K562 (cell line): ENCODE data around the gene MRPS18B. TPM values are rescaled to one million over a fixed set of nuclear protein-coding genes. Genes with fewer than 3 reads are reported as not detected.

Experiments used
- ATAC-seq: fragments of 200-7000 bp; cut with Tn5 transposase; 3 replicates; pipeline ENCODE4 v1.9.1; 2020; ENCODE audit warnings: moderate library complexity
- BruUV-seq: library from RNA; stranded (reverse); fragments of 400-500 nt; replicated peaks from 2 replicates; lab custom pipeline; 2021; lab: Mats Ljungman, UMichigan
- CTCF ChIA-PET: fragments of 300-600 bp; formaldehyde crosslinking; extraction: SDS; loops from one replicate; lab custom pipeline; 2021; ENCODE audit warnings: low intra/inter-chr PET ratio; lab: Yijun Ruan, JAX
- POLR2A ChIA-PET: fragments of 300-600, 350-650 bp; sonication (Branson Sonifier 250); formaldehyde crosslinking; extraction: SDS; loops from one replicate; lab custom pipeline; 2021; ENCODE audit warnings: antibody characterized with exemption, inconsistent platforms; lab: Yijun Ruan, JAX
- DNase-seq, 4 experiments: peaks; one replicate each; pipeline versions ENCODE4 v3.0.0 to v3.0.0-alpha.2; 2011 to 2018; ENCODE audit warnings: low spot score in 3 of 4, mixed read lengths in 3 of 4; ENCODE audit errors: extremely low read depth in 1 of 4
- FAIRE-seq: peaks from 2 replicates; lab custom pipeline; 2011; peaks lifted over from hg19 to GRCh38; lab: Jason Lieb, UNC
- H2AFZ ChIP-seq: 2 replicates; pipeline ENCODE4 v1.6.0; 2011; ENCODE audit warnings: low read depth, low read length, control low read depth, inconsistent platforms
- H3K27ac ChIP-seq: fragments of 200-600 bp; 3 replicates; pipeline ENCODE4 v1.8.0; 2011; ENCODE audit warnings: low read depth, mild to moderate bottlenecking, control low read depth, inconsistent platforms, low read length, moderate library complexity, mixed read lengths; ENCODE audit errors: extremely low read depth
- H3K27me3 ChIP-seq, 2 experiments: fragments of 300-600 bp in 1 of 2; 2 replicates in 1 of 2; 3 replicates in 1 of 2; pipeline versions ENCODE4 v1.6.0 to v1.8.0; 2011; ENCODE audit warnings: inconsistent platforms in 2 of 2, low read length in 2 of 2, mild to moderate bottlenecking in 1 of 2, mixed read lengths in 1 of 2, moderate library complexity in 1 of 2; ENCODE audit not compliant: control insufficient read depth in 2 of 2, insufficient read depth in 2 of 2
- H3K36me3 ChIP-seq: fragments of 300-600 bp; 3 replicates; pipeline ENCODE4 v1.8.0; 2011; ENCODE audit warnings: mild to moderate bottlenecking, low read length, inconsistent platforms; ENCODE audit not compliant: control insufficient read depth, insufficient read depth
- H3K4me1 ChIP-seq, 2 experiments: fragments of 200-600 bp in 1 of 2; replicated peaks in 1 of 2; 2 replicates in 1 of 2; 3 replicates in 1 of 2; pipeline versions ENCODE4 v1.5.1 to v1.8.0; 2011; ENCODE audit warnings: inconsistent platforms in 2 of 2, low read length in 2 of 2, mild to moderate bottlenecking in 1 of 2, mixed read lengths in 1 of 2, moderate library complexity in 1 of 2; ENCODE audit not compliant: control insufficient read depth in 2 of 2, insufficient read depth in 2 of 2
- H3K4me2 ChIP-seq: 2 replicates; pipeline ENCODE4 v1.6.1; 2011; ENCODE audit warnings: low read length, control low read depth, inconsistent platforms, mixed read lengths; ENCODE audit not compliant: insufficient read depth
- H3K4me3 ChIP-seq: fragments of 200-600 bp; sonication (generic), shearing (Covaris generic); 2 replicates; pipeline ENCODE4 v1.5.1; 2016; ENCODE audit warnings: control low read depth, inconsistent platforms
- H3K79me2 ChIP-seq: fragments of 200-600 bp; 3 replicates; pipeline ENCODE4 v1.8.0; 2011; ENCODE audit warnings: low read length, inconsistent platforms; ENCODE audit not compliant: control insufficient read depth, insufficient read depth
- H3K9ac ChIP-seq, 2 experiments: 2 replicates each; pipeline versions ENCODE4 v1.6.0 to v1.6.1; 2011; ENCODE audit warnings: low read depth in 2 of 2, low read length in 2 of 2, control low read depth in 1 of 2, inconsistent platforms in 1 of 2, mild to moderate bottlenecking in 1 of 2, mixed read lengths in 1 of 2; ENCODE audit not compliant: insufficient read depth in 1 of 2
- H3K9me1 ChIP-seq: one replicate; pipeline ENCODE4 v1.6.0; 2011; ENCODE audit warnings: inconsistent platforms, mild to moderate bottlenecking, low read length, moderate library complexity; ENCODE audit not compliant: control insufficient read depth, insufficient read depth
- H3K9me3 ChIP-seq: replicated peaks from 2 replicates; pipeline ENCODE4 v1.5.1; 2011; ENCODE audit warnings: low read depth, low read length, inconsistent platforms; ENCODE audit not compliant: control insufficient read depth, insufficient read depth
- H4K20me1 ChIP-seq: replicated peaks from 2 replicates; pipeline ENCODE4 v1.6.1; 2011; ENCODE audit warnings: low read length, inconsistent platforms, mixed read lengths; ENCODE audit not compliant: control insufficient read depth, insufficient read depth
- ASH1L ChIP-seq: fragments of 450-650 bp; IDR thresholded peaks from 2 replicates; pipeline ENCODE4 v1.6.1; 2018; ENCODE audit warnings: borderline replicate concordance, mild to moderate bottlenecking, low read depth; ENCODE audit not compliant: partially characterized antibody
- BCOR ChIP-seq: fragments of 450-650 bp; IDR thresholded peaks from 2 replicates; pipeline ENCODE4 v1.6.1; 2016
- BRCA1 ChIP-seq, 2 experiments: fragments of 450-650 bp in 1 of 2; sonication (generic) in 1 of 2; formaldehyde crosslinking in 1 of 2; IDR thresholded peaks; 2 replicates each; pipeline versions ENCODE4 v1.5.0 to v1.6.1; 2017 to 2020; ENCODE audit warnings: mild to moderate bottlenecking in 1 of 2, missing genetic modification reagents in 1 of 2
- BRD9 ChIP-seq: fragments of 450-650 bp; IDR thresholded peaks from 2 replicates; pipeline ENCODE4 v1.6.1; 2018; ENCODE audit warnings: low read depth; ENCODE audit not compliant: partially characterized antibody
- CREB1 ChIP-seq, 2 experiments: sonication (generic) in 1 of 2; formaldehyde crosslinking in 1 of 2; IDR thresholded peaks; 2 replicates each; pipeline versions ENCODE4 v1.6.1 to v1.8.0; 2012 to 2022; ENCODE audit warnings: inconsistent platforms in 1 of 2, mild to moderate bottlenecking in 1 of 2, missing genetic modification reagents in 1 of 2, moderate library complexity in 1 of 2
- CSDE1 ChIP-seq, 2 experiments: fragments of 450-650 bp; IDR thresholded peaks; 2 replicates each; pipeline ENCODE4 v1.6.1; 2016; ENCODE audit warnings: mild to moderate bottlenecking in 1 of 2
- DDX20 ChIP-seq: fragments of 450-650 bp; IDR thresholded peaks from 2 replicates; pipeline ENCODE4 v1.6.1; 2016; ENCODE audit warnings: missing genetic modification characterization, low read depth, mild to moderate bottlenecking, missing compliant biosample characterization, moderate library complexity
- EWSR1 ChIP-seq: fragments of 450-650 bp; IDR thresholded peaks from 2 replicates; pipeline ENCODE4 v1.6.1; 2018; ENCODE audit warnings: borderline replicate concordance, mild to moderate bottlenecking, low read depth, moderate library complexity; ENCODE audit not compliant: partially characterized antibody
- GTF2A2 ChIP-seq: IDR thresholded peaks from 2 replicates; pipeline ENCODE4 v1.6.1; 2016; ENCODE audit warnings: mild to moderate bottlenecking, missing genetic modification characterization, missing compliant biosample characterization
- HLTF ChIP-seq: fragments of 450-650 bp; IDR thresholded peaks from 2 replicates; pipeline ENCODE4 v1.6.1; 2016
- ID3 ChIP-seq, 2 experiments: fragments of 250-450 bp in 1 of 2; fragments of 450-650 bp in 1 of 2; sonication (Bioruptor Pico) in 1 of 2; IDR thresholded peaks; 2 replicates each; pipeline versions ENCODE4 v1.6.1 to v1.8.0; 2016 to 2021; ENCODE audit warnings: mild to moderate bottlenecking in 2 of 2, moderate library complexity in 2 of 2, missing compliant biosample characterization in 1 of 2, missing genetic modification characterization in 1 of 2
- LARP7 ChIP-seq: fragments of 450-650 bp; IDR thresholded peaks from 2 replicates; pipeline ENCODE4 v1.6.1; 2016
- MIER1 ChIP-seq: fragments of 450-650 bp; IDR thresholded peaks from 2 replicates; pipeline ENCODE4 v1.6.1; 2016; ENCODE audit warnings: antibody characterized with exemption, mild to moderate bottlenecking, low read depth
- NFATC3 ChIP-seq: fragments of 450-650 bp; IDR thresholded peaks from 2 replicates; pipeline ENCODE4 v1.6.1; 2017; ENCODE audit warnings: mild to moderate bottlenecking
- NFRKB ChIP-seq: fragments of 450-650 bp; IDR thresholded peaks from 2 replicates; pipeline ENCODE4 v1.6.1; 2016; ENCODE audit warnings: low read depth
- NFYB ChIP-seq: IDR thresholded peaks from 2 replicates; pipeline ENCODE4 v1.6.1; 2011; ENCODE audit warnings: mild to moderate bottlenecking, moderate library complexity; ENCODE audit not compliant: insufficient read length; ENCODE audit errors: extremely low read depth
- SMARCA5 ChIP-seq: fragments of 450-650 bp; IDR thresholded peaks from 2 replicates; pipeline ENCODE4 v1.6.1; 2016
- SMARCE1 ChIP-seq: fragments of 450-650 bp; IDR thresholded peaks from 2 replicates; pipeline ENCODE4 v1.7.1; 2016; ENCODE audit warnings: mild to moderate bottlenecking
- TRIM24 ChIP-seq, 2 experiments: fragments of 450-650 bp; IDR thresholded peaks; 2 replicates each; pipeline ENCODE4 v1.6.1; 2016
- ZNF24 ChIP-seq: fragments of 450-650 bp; IDR thresholded peaks from 2 replicates; pipeline ENCODE4 v1.6.1; 2016
- ZNF274 ChIP-seq: IDR thresholded peaks from 2 replicates; pipeline ENCODE4 v1.6.1; 2011; ENCODE audit warnings: low read depth, mild to moderate bottlenecking, low read length, moderate library complexity, borderline replicate concordance
- WGBS: fragments of 100-300 bp; shearing (Covaris generic); methylation state at CpG from one replicate; pipeline ENCODE4 v1.1.6; 2016; ENCODE audit warnings: low coverage, mixed read lengths; ENCODE audit not compliant: insufficient coverage; ENCODE audit errors: missing lambda C conversion rate; 5-methylcytosine and 5-hydroxymethylcytosine counted together
- in situ Hi-C: fragments of 300-500 bp; cut with MboI; formaldehyde crosslinking; loops from 4 replicates; pipeline ENCODE4 v1.15.0; 2018; ENCODE audit warnings: inconsistent platforms, mixed read lengths
- intact Hi-C: fragments of 100-400 bp; cut with micrococcal nuclease; formaldehyde crosslinking; loops from 2 replicates; pipeline ENCODE4 v1.14.2; 2022
- polyA plus RNA-seq, 8 experiments: library from polyadenylated mRNA; depleted of rRNA in 4 of 8; stranded (reverse) in 5 of 8; unstranded in 3 of 8; fragments of >200 nt; fragmentation: Nextera tagmentation in 2 of 8; fragmentation: Illumina TruSeq in 1 of 8; extraction: Ambion mirVana in 2 of 8; extraction: Trizol in 1 of 8; gene quantifications; 2 replicates each; pipeline versions ENCODE4 v1.2.1 to v1.2.3, GENCODE V29; 2011 to 2014; ENCODE audit warnings: inconsistent platforms in 1 of 8, missing spikeins in 1 of 8
- total RNA-seq, 7 experiments: library from RNA; depleted of rRNA in 6 of 7; stranded (reverse); fragments of >200 nt in 6 of 7; fragmentation: Illumina TruSeq in 2 of 7; extraction: Trizol in 2 of 7; gene quantifications; 2 replicates each; pipeline versions ENCODE4 v1.2.1 to v1.2.3, GENCODE V29; 2011 to 2021; ENCODE audit warnings: low replicate concordance in 1 of 7
- TF ChIP-seq, protein P1 (sequence below): sonication (generic); formaldehyde crosslinking; IDR thresholded peaks from 2 replicates; pipeline ENCODE4 v1.8.1; 2023; ENCODE audit warnings: mild to moderate bottlenecking, missing genetic modification reagents

The MRPS18B gene
- total and polyA plus RNA-seq, 9 of the 15 experiments (the other 6 are each of a cell fraction or from before 2014, with no cell fraction given), result 132 to 383 (median 178) TPM

DNA sequence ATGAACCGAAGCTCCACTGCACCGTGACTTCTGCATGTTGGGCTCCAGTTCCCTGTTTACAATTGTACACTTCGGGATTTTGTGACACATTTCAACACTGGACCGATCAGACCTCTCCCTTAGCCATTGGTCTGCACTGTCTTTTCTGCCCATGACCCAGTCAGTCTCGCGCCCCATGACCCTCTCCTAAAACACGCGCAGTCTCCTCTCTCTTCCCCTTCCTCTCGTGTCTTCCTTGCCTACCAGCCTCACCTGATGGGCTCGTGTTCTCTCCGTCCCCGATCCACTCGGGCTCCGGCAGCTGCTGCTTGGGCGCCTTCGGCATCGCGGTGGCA lies 46.9 kb upstream of the MRPS18B start:
- under 1% methylated on average over 18 of the region's 18 CpGs for WGBS
- Histone ChIP-seq H3K4me1 (peaks cover 24 to 37% of the 10 kb centered on the region in 2 experiments), H3K36me3 (peaks cover 48% of the 10 kb centered on the region), H2AFZ (peak overlapping the region; percentile 87), H3K9me1 (peaks cover 10% of the 10 kb centered on the region), H3K9ac (peak overlapping the region; percentile 84 to 95), H3K9me3 (no peaks in the 10 kb centered on the region), H3K27me3 (no peaks in the 10 kb centered on the region), H3K27ac (peak overlapping the region; percentile 92), H3K79me2 (peaks cover 62% of the 10 kb centered on the region), H3K4me3 (peak overlapping the region; percentile 67), H4K20me1 (peaks cover 12% of the 10 kb centered on the region; the same call in 1 of the 2 replicates), H3K4me2 (peak overlapping the region; percentile 90)
- peak; percentile 22 for ATAC-seq
- BruUV-seq, result TSS peak; percentile 84
- no peak for FAIRE-seq
- peak in 3 of 4 experiments; percentile 32 to 47 (median 46) for DNase-seq
- CTCF ChIA-PET, result no interaction called here
- POLR2A ChIA-PET, result interaction anchor here (0.6 to 3.2 kb wide), 12 partner anchors 10 to 142 kb away, joined by 3 to 38 read pairs (median 6); partner anchors contain the start of genes GNL1 and PRR3
- in situ Hi-C loops (no loop called here), intact Hi-C loops (loop anchor here (1.0 kb wide), 1 partner anchor 13 kb away; the partner anchor contains the start of gene PRR3)
- TF ChIP-seq BRCA1 (IDR thresholded peaks at IDR 0.05), result no peak
- 0 out of 2 replicates have a peak, but pooled peaks have one; percentile 26 for TF ChIP-seq BRCA1 (CRISPR knock-in tag; IDR thresholded peaks at IDR 0.05)
- TF ChIP-seq DDX20 (tag), result no peak
- TF ChIP-seq MIER1, result 0 out of 2 replicates have a peak, but pooled peaks have one; percentile 51
- peak; percentile 96 for TF ChIP-seq LARP7
- 0 out of 2 replicates have a peak, but pooled peaks have one; percentile 78 for TF ChIP-seq NFATC3
- TF ChIP-seq SMARCE1, result peak; percentile 42; the same call in 1 of the 2 replicates
- TF ChIP-seq BRD9, result peak; percentile 49
- peak; percentile 82; the same call in 1 of the 2 replicates for TF ChIP-seq HLTF
- peak; percentile 25 for TF ChIP-seq ASH1L
- TF ChIP-seq ZNF24, result no peak
- peak; percentile 66; the same call in 1 of the 2 replicates for TF ChIP-seq SMARCA5
- no peak for TF ChIP-seq NFYB
- no peak for TF ChIP-seq GTF2A2 (tag)
- peak in 1 of 2 experiments; percentile 87; a peak in 2 of 4 replicates for TF ChIP-seq CSDE1 (IDR thresholded peaks at IDR 0.05)
- TF ChIP-seq ID3 (CRISPR knock-in tag; IDR thresholded peaks at IDR 0.05), result no peak
- TF ChIP-seq ID3 (tag; IDR thresholded peaks at IDR 0.05), result 0 out of 2 replicates have a peak, but pooled peaks have one; percentile 14
- TF ChIP-seq ZNF274, result no peak
- TF ChIP-seq NFRKB, result peak; percentile 33; the same call in 1 of the 2 replicates
- TF ChIP-seq, protein P1, sequence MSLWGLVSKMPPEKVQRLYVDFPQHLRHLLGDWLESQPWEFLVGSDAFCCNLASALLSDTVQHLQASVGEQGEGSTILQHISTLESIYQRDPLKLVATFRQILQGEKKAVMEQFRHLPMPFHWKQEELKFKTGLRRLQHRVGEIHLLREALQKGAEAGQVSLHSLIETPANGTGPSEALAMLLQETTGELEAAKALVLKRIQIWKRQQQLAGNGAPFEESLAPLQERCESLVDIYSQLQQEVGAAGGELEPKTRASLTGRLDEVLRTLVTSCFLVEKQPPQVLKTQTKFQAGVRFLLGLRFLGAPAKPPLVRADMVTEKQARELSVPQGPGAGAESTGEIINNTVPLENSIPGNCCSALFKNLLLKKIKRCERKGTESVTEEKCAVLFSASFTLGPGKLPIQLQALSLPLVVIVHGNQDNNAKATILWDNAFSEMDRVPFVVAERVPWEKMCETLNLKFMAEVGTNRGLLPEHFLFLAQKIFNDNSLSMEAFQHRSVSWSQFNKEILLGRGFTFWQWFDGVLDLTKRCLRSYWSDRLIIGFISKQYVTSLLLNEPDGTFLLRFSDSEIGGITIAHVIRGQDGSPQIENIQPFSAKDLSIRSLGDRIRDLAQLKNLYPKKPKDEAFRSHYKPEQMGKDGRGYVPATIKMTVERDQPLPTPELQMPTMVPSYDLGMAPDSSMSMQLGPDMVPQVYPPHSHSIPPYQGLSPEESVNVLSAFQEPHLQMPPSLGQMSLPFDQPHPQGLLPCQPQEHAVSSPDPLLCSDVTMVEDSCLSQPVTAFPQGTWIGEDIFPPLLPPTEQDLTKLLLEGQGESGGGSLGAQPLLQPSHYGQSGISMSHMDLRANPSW, result no peak
- TF ChIP-seq CREB1 (IDR thresholded peaks at IDR 0.05), result no peak
- TF ChIP-seq CREB1 (CRISPR knock-in tag; IDR thresholded peaks at IDR 0.05), result no peak
- TF ChIP-seq BCOR, result peak; percentile 14; the same call in 1 of the 2 replicates
- TF ChIP-seq TRIM24 (IDR thresholded peaks at IDR 0.05), result 0 out of 4 replicates have a peak, but pooled peaks of 1 of the 2 experiments have one; percentile 4
- TF ChIP-seq EWSR1, result no peak
